Muscle of leg (tissue), 11 donors: ENCODE data around the gene VSIG10L2. TPM values are rescaled to one million over a fixed set of nuclear protein-coding genes. Genes with fewer than 3 reads are reported as not detected.
A peak's percentile ranks its signal among the peaks of the same experiment; 100 is the strongest.

Experiments used
- DNase-seq: peaks from one replicate; pipeline ENCODE4 v3.0.0; 2013
- H3K27ac ChIP-seq: one replicate; pipeline ENCODE4 v1.5.1; 2013; ENCODE audit warnings: mild to moderate bottlenecking, low read length, control low read depth
- H3K27me3 ChIP-seq: one replicate; pipeline ENCODE4 v1.6.1; 2013; ENCODE audit warnings: low read length; ENCODE audit not compliant: control insufficient read depth, insufficient read depth
- H3K36me3 ChIP-seq: one replicate; pipeline ENCODE4 v1.6.1; 2013; ENCODE audit warnings: low read length; ENCODE audit not compliant: control insufficient read depth, insufficient read depth
- H3K4me1 ChIP-seq: one replicate; pipeline ENCODE4 v1.6.1; 2013; ENCODE audit warnings: low read length; ENCODE audit not compliant: control insufficient read depth, insufficient read depth
- H3K4me3 ChIP-seq: one replicate; pipeline ENCODE4 v1.5.1; 2013; ENCODE audit warnings: low read length, control low read depth
- H3K9me3 ChIP-seq: replicated peaks from 2 replicates; pipeline ENCODE4 v1.6.1; 2013; ENCODE audit warnings: low read depth, low read length; ENCODE audit not compliant: control insufficient read depth
- WGBS: methylation state at CpG from one replicate; pipeline ENCODE4 v1.1.5; 2013; ENCODE audit warnings: missing lambda C conversion rate; ENCODE audit not compliant: insufficient coverage; 5-methylcytosine and 5-hydroxymethylcytosine counted together
- polyA plus RNA-seq, 8 donors: library from polyadenylated mRNA; unstranded; fragments of 120-200 nt; gene quantifications; one replicate each; pipeline versions ENCODE4 v1.2.1 to v1.2.3, GENCODE V29; 2013; ENCODE audit warnings: inconsistent platforms in 1 of 8, low replicate concordance in 1 of 8; ENCODE audit not compliant: insufficient read length in 8 of 8, insufficient read depth in 1 of 8
- total RNA-seq: library from RNA; stranded (reverse); fragments of 120-200 nt; gene quantifications from one replicate; pipeline ENCODE4 v1.2.4, GENCODE V29; 2013

Gene VSIG10L2
- total and polyA plus RNA-seq, 9 donors, result 0.03 to 0.27 (median 0.04) TPM; not detected in 6

- no peak for DNase-seq
- Histone ChIP-seq H3K4me3 (no peak overlapping the region), H3K27ac (no peak overlapping the region), H3K36me3 (no peaks in the 10 kb centered on the region), H3K9me3 (no peaks in the 10 kb centered on the region), H3K27me3 (peaks cover 6% of the 10 kb centered on the region), H3K4me1 (peaks cover 26% of the 10 kb centered on the region)
- WGBS, result 84% methylated on average over 16 of the region's 24 CpGs
Observed at GRCh38 chr11:125947419-125948277, 1.8 kb downstream of the VSIG10L2 start.

DNA sequence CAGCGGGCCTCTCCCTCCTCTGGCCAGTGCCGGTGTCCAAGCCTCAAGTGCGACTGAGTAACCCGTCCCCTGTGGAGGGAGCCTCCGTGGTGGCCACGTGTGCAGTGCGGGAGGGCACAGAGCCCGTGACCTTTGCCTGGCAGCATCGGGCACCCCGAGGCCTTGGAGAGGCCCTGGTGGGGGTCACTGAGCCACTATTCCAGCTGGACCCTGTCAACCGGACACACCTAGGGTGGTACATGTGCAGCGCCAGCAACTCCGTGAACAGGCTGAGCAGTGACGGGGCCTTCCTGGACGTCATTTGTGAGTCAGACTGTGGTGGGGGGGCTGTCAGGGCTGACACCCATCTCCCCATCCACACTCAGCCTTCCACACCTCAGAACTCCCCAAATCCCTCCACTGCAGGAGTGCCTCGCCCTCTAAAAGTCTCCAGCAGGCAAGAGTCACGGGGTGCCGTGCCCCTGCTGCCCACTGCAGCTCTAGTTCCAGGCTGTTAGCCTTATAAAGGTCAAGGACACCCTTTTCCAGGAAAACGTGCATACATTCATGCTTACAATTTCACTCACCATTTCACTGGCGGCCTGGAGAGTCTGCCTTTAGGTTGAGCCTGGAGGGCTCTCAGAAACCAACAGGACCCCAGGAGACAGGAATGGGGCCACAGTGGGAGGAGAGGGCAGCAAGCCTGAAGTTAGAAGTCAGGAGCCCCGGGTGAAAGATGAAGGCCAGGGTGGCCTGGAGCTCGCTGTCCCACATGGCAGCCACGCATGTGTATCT, 2.6 kb downstream of the VSIG10L2 start:
- H3K4me1 ChIP-seq, result peaks cover 28% of the 10 kb centered on the region
- no peaks in the 10 kb centered on the region for H3K36me3 ChIP-seq
- H3K9me3 ChIP-seq, result no peaks in the 10 kb centered on the region
- H3K27me3 ChIP-seq, result peaks cover 6% of the 10 kb centered on the region
- 79% methylated on average over 18 of the region's 23 CpGs for WGBS
- no peak overlapping the region for H3K27ac ChIP-seq
- H3K4me3 ChIP-seq, result no peak overlapping the region
- DNase-seq, result no peak

GRCh38 chr11:125949271-125950177, 3.7 kb downstream of the VSIG10L2 start:
- Histone ChIP-seq H3K4me1 (peaks cover 27% of the 10 kb centered on the region), H3K36me3 (no peaks in the 10 kb centered on the region), H3K9me3 (no peaks in the 10 kb centered on the region), H3K4me3 (no peak overlapping the region), H3K27me3 (peaks cover 6% of the 10 kb centered on the region), H3K27ac (no peak overlapping the region)
- WGBS, result 94% methylated on average over 20 of the region's 22 CpGs
- no peak for DNase-seq

GRCh38 chr11:125950178-125950490, 4.3 kb downstream of the VSIG10L2 start:
- no peak overlapping the region for H3K27ac ChIP-seq

GRCh38 chr11:125950696-125951651, 5.1 kb downstream of the VSIG10L2 start:
- Histone ChIP-seq H3K27ac (peak overlapping the region; percentile 55), H3K9me3 (no peaks in the 10 kb centered on the region), H3K27me3 (peaks cover 4% of the 10 kb centered on the region), H3K4me3 (no peak overlapping the region), H3K4me1 (peaks cover 28% of the 10 kb centered on the region), H3K36me3 (peaks cover 2% of the 10 kb centered on the region)
- DNase-seq, result peak; percentile 96
- WGBS, result 58% methylated on average over 13 of the region's 15 CpGs

More at GRCh38 chr11:125950178-125950490, 4.3 kb downstream of the VSIG10L2 start:
- Histone ChIP-seq H3K4me3 (no peak overlapping the region), H3K36me3 (no peaks in the 10 kb centered on the region), H3K27me3 (peaks cover 6% of the 10 kb centered on the region), H3K4me1 (peaks cover 25% of the 10 kb centered on the region), H3K9me3 (no peaks in the 10 kb centered on the region)
- WGBS, result 78% methylated on average over 6 of the region's 11 CpGs
- DNase-seq, result no peak

- Histone ChIP-seq H3K36me3 (peaks cover 8% of the 10 kb centered on the region), H3K27ac (peak overlapping the region; percentile 55), H3K4me3 (no peak overlapping the region), H3K4me1 (peaks cover 32% of the 10 kb centered on the region), H3K9me3 (no peaks in the 10 kb centered on the region), H3K27me3 (peaks cover 2% of the 10 kb centered on the region)
- no peak for DNase-seq
- WGBS, result 34% methylated on average over 9 of the region's 11 CpGs
Observed at GRCh38 chr11:125951731-125952130, 5.9 kb downstream of the VSIG10L2 start.

DNA sequence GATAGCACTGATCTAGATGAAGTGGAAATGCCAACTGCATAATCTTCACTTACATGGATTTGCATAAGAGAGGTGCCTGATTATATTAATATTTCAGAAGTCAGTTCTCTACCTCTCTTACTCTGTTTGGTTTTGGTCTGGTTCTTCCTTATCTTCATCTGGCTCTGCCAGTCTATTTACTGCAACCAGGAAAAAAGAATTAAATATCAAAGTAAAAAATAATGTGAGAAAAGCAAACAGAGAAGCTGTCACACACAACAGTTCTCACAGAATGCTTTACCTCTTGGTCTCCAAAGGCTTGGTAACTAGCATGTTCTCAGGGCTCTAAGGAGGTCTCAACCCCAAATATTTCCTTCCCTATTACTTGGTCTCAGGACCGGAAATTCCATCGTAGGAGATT, 6.7 kb downstream of the VSIG10L2 start:
- no peak for DNase-seq
- Histone ChIP-seq H3K27me3 (peaks cover 2% of the 10 kb centered on the region), H3K4me3 (no peak overlapping the region), H3K9me3 (no peaks in the 10 kb centered on the region), H3K27ac (peak overlapping the region; percentile 6), H3K36me3 (peaks cover 10% of the 10 kb centered on the region), H3K4me1 (peaks cover 34% of the 10 kb centered on the region)
- 20% methylated on average over 1 of the region's 2 CpGs for WGBS

GRCh38 chr11:125952973-125953372, 7.1 kb downstream of the VSIG10L2 start:
- WGBS, result 47% methylated on average over 4 of the region's 7 CpGs
- no peak overlapping the region for H3K4me3 ChIP-seq
- peaks cover 2% of the 10 kb centered on the region for H3K27me3 ChIP-seq
- peaks cover 10% of the 10 kb centered on the region for H3K36me3 ChIP-seq
- H3K9me3 ChIP-seq, result no peaks in the 10 kb centered on the region
- no peak for DNase-seq
- peak overlapping the region; percentile 6 for H3K27ac ChIP-seq
- peaks cover 38% of the 10 kb centered on the region for H3K4me1 ChIP-seq

- no peaks in the 10 kb centered on the region for H3K9me3 ChIP-seq
- peaks cover 41% of the 10 kb centered on the region for H3K4me1 ChIP-seq
- no peak overlapping the region for H3K4me3 ChIP-seq
- peaks cover 10% of the 10 kb centered on the region for H3K36me3 ChIP-seq
- peaks cover 2% of the 10 kb centered on the region for H3K27me3 ChIP-seq
- DNase-seq, result no peak
- 68% methylated on average over 19 of the region's 20 CpGs for WGBS
- H3K27ac ChIP-seq, result no peak overlapping the region
Observed at GRCh38 chr11:125953401-125953935, 7.6 kb downstream of the VSIG10L2 start.
